NCI-H524 treated with DMSO at 0.1 percent for 48 hours (cell line): ENCODE measurements around the gene CPB2.

Source experiments
- DNase-seq: peaks from one replicate; lab custom pipeline; 2025; lab: John Stamatoyannopoulos, UW

CPB2 gene

DNA sequence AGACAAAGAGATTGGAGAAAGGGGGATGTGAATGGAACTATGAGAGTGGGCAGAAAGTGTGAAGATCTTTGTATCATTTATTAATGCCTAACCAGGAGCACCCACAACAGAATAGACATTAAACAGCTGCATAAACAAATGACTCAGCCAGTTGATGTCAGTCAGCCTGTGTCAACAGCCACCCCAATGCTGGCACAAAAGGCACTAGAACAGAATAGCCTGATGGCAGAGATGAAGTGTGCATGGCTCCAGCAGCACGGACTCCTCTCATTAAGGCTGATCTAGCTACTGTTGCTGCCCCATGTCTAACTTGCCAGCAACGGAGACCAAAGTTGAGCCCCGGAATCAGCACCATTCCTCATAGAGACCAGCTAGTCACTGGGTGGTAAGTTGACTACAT lies 7.8 kb downstream of the CPB2 start:
- no peak for DNase-seq

DNA sequence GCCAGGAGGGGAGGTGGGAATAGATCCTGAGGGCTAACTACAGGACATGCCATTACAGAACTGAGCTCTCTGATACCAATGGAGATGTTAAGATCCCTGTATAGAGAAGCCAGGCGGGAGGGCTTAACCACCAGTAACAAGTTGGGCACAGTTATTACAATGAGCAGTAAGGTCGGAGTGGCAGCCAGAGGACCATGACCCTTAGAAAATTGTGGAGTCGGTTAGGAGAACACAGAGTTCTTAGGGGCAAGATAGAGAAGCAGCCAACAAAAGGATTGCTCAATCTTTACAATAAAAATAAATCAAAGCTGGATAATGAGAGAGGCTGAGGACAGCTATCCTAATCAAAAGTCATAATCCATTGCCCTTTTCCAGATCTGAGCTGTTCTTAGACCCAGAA lies 10.4 kb downstream of the CPB2 start:
- no peak for DNase-seq

DNA sequence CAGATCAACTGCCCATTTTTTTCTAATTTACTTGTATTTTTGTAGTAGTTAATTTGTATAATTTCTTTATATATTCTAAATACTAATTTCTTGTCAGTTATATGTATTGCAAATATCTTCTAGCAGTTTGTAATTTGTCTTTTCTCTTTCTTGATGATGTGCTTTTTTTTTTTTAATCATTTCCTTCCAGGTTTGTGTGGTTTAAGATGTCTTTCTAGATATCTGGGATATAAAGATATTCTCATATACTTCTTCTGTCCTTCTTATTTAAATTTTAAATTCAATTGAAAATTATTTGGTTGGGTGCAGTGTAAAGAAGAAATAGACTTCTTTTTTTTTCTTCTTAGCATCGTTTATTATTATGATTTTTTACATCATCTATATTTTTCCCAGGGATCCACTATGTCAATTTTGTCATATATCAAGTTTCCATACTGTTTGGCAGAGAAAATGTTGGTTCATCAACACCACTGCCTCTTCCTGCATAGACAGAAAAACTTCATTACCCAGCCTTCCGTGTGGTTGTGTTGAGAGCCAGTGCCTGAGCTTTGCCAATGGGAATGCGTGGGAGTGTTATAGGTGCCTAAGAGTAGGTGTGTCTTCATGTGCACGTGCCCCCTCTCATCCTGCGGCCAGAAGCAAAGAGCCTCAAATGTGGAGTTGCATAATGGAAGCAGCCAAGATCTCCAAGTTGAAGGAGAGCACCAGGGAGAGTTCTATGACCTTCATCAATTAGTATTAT lies 15.8 kb downstream of the CPB2 start:
- no peak for DNase-seq

DNA sequence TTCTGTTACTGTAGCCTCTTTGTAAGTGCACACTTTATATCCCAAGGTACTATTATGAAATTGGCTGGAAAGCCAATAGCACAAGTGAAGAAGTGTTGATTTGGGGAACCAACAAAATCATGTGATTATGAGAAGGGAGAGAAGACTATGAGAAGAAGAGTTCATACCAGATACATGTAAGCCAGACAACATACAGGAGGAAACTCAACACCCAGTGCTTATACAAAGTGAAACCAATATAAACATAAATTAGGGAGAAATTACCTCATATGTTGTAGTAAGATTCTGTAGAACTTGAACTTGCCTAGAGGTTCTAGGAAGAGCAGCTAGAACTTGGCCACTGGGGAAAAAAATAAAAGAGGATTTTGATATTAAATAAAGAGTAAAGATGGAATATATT lies 17.4 kb downstream of the CPB2 start:
- DNase-seq: no peak

DNA sequence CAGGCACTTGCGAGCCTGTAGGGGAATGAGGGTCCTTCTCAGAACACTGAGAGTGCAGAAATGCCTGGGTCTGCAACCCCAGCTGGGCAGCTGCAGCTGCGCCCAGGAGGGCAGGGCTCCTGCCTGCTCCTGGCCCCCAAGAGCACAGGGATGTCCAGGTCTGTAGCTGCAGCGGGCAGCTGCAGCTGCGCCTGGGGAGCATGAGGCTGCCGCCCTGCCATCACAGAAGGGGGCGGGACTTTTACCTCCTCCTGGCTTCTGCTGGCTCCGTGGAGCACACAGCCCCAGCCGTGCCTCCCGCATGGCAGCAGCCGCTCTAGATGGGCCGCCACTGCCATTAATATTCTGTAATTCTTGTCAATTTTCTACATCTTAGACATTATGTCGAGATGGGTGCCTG lies 17.8 kb downstream of the CPB2 start:
- DNase-seq: no peak

DNA sequence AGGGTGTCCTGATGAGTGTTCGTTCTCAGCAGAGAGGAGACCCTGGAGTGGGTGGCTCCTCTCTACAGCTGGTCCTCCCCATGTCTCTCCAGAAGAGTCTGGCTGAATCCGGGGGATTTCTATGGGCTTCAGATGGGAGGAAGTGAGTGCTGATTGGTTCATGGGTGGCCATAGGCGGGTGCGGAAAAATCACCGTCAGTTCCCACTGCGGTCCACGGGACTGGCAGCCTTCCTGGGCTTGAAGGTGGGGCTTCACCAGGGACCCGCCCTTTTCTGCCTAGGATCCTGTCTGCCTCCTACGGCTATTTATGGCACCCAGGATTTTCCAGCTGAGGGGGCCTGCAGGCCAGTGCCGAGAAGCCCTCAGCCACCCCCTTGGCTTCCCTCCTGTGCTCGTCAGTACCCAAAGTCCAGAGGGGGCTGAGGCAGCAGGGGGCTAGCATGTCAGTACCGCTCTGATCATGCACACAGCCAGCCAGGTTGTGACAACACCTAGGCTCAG lies 18.4 kb downstream of the CPB2 start:
- no peak for DNase-seq

DNA sequence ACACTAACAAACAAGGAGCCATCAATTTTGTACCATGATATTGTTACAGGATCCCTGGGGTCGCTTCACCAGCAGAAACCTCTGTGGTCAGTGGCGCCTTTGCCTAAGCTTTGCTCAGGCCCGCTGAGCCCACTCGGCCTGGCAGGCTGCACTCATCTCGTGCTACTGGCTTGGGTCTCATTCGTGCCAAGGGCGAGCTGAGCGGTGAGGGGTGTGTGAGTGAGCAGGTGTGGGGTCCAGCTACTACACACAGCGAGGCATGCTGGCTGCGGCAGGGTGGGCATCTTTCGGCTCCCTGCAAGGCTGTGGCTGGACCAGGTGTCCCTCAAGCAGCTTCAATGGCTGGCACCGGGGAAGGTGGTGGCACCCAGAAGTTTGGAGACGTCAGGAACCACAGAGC lies 19.1 kb downstream of the CPB2 start:
- no peak for DNase-seq

DNA sequence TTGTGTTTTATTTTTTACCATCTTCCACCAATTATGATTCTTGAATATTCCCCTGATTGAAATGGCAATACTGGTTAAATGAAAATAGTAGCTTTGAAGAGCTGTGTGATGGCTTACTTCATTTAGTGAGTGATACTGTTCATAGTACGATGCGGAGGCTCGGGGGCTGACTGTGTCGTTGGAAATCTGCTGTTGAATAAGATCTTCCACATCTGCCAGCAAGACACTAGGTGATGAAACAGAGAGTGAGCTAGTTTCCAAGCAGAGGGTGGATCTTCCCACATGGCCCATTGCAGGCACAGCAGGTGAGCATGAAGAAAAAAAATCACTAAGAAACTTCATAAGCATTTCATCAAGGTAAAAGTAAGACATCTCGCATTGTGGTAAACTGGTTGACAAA lies 22.5 kb downstream of the CPB2 start:
- DNase-seq: no peak

DNA sequence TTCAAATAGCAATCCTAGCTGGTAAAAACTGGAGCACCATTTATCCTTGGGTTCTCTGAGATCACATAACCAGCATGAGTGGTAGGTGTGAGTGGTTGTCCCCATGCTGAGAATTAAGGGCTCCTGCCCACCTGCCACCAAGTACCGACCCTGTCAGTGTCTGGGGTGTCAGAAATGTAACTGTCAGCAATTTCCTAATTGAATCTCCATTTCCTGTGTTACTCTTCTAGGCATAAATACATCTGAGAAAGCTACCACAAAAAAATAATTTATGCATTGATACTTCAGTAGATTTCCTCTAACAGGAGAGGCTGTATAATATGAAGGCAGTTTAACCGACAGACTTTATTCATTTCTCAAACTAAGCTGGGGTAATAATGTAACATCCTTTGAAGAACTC lies 25.1 kb downstream of the CPB2 start:
- DNase-seq: no peak

DNA sequence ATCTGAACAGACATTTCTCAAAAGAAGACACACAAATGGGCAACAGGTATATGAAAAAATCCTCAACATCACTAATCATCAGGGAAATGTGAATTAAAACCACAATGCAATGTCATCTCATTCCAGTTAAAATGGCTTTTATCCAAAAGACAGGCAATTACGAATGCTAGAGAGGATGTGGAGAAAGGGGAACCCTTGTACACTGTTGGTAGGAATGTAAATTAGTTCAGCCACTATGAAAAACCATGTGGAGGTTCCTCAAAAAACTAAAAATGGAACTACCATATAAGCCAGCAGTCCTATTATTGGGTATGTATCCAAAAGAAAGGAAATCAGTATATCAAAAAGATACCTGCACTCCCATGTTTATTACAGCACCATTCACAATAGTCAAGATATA lies 27.6 kb downstream of the CPB2 start:
- DNase-seq: no peak

DNA sequence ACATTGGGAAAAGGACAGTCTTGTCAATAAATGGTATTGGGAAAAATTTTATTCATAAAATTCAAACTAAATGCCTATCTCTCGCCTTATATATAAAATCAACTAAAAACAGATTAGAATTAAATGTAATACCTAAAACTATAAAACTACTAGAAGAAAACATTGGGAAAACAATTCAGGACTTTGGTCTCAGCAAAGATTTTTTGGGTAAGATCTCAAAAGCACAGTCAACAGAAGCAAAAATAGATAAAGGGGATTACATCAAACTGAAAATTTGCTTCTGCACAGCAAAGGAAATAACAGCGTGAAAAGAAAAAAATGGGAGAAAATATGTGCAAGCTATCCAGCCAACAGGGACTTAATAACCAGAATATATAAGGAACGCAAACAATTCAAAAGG lies 28.0 kb downstream of the CPB2 start:
- DNase-seq: no peak

DNA sequence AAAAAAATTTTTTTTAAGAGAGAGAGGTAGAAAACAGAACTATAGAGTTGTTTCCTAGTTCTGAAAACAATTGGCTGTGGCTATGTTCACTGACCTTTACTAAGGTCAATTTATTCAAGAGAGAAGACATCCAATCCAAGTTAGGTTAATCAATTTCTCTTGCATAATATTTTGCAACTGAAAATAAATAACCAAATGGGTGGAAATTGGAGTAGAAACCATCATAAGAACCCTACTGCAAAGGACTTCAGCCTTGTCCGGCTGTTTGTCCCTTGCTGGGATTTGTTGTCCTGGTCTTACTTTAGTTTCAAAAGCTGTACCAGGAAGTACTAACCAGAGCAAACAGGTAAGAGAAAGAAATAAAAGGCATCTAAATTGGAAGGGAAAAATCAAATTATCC lies 29.0 kb downstream of the CPB2 start:
- no peak for DNase-seq

DNA sequence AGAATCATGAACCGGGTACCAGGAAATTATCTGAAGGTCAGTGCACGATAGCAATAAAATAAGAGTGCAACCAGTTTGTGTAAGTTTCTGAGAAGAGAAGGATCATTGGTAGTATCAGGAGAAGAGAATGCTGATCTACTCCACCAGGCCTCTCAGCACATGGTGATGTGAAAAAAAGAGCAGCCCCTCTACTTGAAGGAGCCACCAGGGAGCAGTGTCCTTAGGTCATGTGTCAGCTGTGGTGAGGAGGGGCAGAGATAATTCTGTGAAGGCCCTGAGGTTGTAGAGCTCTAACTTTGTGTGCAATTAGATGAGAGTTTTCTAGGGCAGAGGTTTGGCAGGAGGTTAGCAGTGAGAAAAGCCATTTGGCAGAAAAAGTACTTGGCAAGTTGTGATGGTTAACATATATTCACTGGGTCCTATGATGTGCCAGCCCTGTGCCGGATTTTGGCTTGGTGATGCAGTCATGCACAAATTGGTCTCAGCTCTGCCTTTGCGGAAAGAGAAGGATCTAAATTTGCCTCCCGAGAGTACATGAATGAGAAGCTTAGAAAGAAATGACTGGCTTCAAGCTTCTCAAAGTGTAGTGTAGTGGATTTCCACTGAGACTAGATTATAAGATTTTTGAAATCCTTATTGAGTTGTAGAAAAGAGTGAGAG lies 33.1 kb downstream of the CPB2 start:
- DNase-seq: no peak

DNA sequence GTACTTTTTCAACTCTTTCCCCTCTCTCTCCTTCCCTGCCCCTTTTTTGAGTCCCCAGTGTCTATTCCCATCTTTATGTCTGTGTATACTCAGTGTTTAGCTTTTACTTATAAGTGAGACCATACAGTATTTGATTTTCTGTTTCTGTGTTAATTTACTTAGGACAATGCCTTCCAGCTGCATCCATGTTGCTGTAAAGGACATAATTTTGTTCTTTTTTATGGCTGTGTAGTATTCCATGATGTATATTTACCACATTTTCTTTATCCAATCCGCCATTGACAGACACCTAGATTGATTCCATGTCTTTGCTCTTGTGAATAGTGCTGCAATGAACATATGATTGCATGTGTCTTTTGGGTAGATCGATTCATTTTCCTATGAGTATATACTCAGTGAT lies 41.5 kb downstream of the CPB2 start:
- DNase-seq: no peak

DNA sequence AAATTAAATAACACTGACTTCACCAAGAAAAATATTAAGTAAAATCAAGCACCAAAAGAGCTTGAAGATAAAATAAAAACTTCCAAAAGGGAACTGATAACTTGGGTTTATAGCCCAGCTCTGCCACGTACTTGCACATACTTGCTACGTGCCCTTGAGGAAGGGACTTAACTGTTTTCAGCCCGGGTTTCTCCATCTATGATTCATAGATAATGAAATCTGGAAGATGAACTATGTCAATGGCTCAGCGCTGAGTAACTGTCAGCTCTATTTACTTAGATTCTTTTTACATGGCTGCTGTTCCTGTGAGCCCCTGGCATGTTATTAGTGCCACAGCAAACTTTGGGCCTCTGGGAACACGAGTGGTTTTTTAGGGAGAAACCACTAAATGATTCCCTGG lies 42.6 kb downstream of the CPB2 start:
- DNase-seq: no peak

DNA sequence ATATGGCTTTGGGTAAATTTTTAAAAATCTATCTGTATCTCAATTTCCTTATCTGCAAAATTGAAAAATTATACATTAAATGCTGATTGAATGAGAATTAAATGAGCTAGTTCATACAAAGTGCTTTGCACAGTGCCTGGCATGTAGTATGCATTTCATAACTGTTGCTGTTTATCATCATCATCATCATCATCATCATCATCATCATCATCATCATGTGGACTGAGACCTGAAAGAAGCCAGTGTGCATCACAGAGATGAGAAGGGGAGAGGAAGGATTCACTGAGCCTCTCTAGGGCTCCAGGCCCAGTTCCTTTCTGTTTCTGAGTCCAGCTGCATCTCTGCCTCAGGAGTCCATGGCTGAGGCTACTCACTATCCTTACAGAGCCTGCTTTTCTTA lies 45.4 kb downstream of the CPB2 start:
- DNase-seq: no peak

DNA sequence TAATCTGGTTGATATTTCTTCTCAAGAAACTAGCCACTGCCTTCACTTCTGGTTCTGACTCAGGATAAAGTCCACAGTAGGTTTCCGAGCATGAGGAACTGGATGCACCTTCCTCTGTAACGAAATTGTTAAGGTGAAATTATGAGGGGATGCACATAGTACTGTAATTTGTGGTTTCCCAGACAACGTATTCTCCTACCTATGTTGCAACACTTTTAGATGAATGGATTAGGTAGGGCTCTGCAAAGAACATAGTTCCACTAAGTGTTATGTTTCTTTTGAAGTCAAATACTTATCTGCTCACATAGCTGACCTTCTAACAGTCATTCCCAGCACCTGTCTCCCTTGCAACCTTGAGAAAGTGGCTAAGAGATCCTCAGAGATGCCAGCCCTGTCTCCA lies 46.6 kb downstream of the CPB2 start:
- no peak for DNase-seq

DNA sequence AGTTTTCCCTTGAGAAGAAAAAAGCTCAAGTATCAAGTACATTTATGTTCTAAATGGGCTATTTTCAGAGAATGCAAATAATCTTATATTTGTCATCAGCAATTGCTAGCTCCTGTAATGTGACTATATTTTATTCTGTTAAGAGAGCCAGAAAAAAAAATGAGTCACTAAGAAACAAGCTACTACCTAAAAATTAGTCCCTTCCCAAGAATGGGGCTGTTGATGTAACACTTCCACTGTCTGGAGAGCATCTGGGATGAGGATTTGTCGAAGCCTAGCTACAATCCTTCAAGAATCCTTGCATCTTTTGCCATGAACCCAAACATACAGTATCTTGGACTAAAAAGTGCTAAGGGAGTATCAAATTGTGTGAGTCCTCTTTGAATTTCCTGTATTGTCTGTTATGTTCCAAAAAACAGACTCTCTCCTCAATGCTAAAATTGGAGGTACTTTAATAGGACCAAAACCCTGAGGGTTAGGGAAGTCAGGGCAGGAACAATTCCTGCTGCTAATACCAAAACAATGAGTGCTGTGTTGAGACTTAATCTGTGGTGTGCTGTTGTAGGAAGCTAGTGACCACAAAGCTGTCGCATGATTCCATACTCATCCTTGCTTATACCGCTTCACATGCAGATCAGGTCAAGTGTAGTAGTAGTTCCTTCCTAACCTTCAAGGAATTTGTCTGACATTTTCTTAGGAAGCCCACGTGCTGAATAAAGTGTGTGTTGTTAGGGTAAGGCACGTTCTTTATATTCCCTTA lies 47.4 kb downstream of the CPB2 start:
- no peak for DNase-seq

DNA sequence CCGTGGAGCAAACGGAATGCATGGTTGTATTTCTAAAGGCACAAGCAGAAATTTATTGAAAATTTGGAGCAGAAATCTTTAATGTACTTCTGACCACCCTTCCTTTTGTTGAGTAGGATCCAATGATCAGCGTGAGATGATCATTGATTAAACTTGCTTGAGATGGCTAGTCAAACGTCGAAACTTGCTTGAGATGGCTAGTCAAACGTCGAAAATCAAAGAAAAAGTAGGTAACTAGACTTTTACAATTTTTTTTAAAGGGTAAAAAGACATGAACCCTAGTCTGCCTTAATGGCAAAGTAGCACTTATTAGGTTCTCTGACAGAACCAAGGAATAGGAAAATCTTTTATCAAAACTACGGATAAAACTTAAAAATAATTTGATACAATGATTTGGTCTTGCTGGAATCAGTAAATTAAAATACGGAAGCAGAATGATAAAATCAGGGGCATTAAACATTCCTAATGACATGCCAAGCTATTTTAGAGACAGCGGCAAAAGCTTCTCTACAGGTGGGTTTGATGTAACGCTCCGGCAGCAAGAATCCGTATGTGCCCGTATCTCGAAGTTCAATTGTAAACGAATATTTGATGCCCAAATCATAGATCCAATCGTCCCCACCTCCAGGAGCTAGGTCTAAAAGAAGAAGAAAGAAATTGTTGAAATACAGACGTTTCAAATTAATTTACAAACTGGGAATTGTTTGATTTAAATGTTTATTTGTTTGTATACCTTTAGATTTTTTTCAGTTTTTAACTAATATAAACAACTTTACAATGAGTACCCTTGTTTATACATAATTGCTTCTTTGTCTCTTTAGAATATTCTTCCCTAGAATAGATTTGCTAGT lies 51.4 kb downstream of the CPB2 start:
- DNase-seq: no peak

DNA sequence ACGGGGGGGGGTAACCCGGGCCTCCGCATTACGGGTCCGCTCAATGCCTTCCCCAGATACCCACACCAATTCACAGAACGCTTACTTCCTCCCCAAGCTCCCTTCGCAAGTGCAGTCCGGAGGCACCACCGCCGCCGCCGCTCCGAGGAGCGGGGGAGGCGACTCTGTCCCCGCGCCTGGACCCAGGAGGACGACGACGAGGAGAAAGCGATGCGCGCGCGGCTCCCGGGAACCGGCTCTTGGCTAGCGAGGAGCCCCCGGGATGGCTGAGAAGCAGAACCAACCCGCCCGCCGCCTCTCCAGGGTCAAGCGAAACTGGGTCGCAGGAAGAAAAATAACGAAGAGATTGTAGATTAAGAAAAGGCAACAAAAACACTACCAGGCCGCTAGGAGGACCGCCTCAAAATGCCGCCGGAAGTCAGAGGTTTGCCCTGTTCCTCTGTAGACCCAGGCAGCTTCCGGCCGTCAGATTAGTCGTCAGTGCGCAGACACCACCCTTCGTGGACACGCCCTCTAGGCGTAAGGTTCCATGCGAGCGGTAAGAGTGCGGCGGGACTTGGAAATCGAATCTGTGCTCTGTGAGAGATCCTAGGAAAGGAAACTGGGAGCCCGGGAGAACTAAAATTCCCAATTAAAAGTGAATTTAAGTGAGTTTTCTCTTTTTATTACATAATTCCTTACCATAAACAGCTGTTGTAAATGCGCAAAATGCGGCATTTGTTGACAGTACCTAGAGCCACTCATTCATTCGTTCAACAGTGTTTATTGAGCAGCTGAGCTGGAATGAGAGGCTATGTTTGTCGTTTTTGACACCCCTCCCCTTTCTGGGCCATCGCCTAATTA lies 52.3 kb downstream of the CPB2 start, which contains the start of gene ZC3H13:
ZC3H13 (minus strand) TSS at position 428 of the 843 bp plus-strand sequence. CDS start 7,239 bp downstream, outside the sequence.
- DNase-seq: peak; percentile 75

DNA sequence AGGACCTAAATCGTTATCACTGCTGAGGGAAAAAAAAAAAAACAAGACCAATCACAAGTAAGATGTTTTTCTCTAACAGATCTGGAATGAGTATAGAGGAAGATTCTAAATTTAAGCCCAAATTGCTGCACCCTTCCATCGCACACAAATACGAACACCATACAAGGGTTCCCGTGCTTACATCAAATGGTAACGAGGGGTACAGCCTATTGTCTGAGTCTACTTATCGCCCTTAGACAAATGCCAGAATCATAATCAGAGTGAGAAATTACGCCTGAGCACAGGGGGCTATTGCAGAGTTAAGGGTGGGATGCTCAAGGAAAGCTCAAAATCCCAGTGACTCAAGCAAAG lies 52.9 kb downstream of the CPB2 start:
- DNase-seq: no peak
